ENCODE results near the gene SLC38A8. TPM values are rescaled to one million over a fixed set of nuclear protein-coding genes. Genes with fewer than 3 reads are reported as not detected.

The SLC38A8 gene
- total RNA-seq, 2 experiments from 2014 or later, result not detected

DNA sequence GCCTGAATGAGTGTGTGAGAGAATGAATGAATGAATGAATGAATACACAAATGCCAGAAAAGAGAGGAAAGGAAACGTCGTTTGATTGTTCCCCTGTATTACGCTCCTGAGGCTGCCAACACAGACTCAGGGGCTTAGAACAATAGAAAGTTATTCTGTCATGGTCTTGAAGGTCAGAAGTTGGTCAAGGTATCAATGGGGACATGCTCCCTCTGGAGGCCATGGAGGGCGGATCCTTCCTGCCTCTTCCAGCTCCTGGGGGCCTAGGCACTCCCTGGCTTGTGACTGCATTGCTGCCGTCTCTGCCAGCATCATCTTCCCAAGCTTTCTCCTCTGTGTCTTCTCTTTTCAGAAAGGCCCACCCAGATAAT is 1.5 kb upstream of the SLC38A8 start:
- Mint-ChIP-seq H3K27ac (no peak overlapping the region), H3K4me1 (ENCODE audit: low read depth) (no peaks in the 10 kb centered on the region), H3K4me3 (no peak overlapping the region), H3K9me3 (no peaks in the 10 kb centered on the region), H3K27me3 (peaks cover 19% of the 10 kb centered on the region), H3K36me3 (ENCODE audit: low read depth) (peaks cover 4% of the 10 kb centered on the region)
- ChIA-PET POLR2A (no interaction called here), CTCF (no interaction called here)
- intact Hi-C loops (cut with DNase I, micrococcal nuclease), result no loop called here
- ATAC-seq (ENCODE audit: poor library complexity) (no peak), DNase-seq (no peak)
- Histone ChIP-seq H3K27me3 (ENCODE audit: control insufficient read depth in 1 of 2, insufficient read depth in 2 of 2, low read length in 2 of 2) (peaks cover 5 to 6% of the 10 kb centered on the region in 2 experiments), H3K36me3 (ENCODE audit: insufficient read depth, low read length) (peaks cover 6% of the 10 kb centered on the region), H3K27ac (ENCODE audit: low read depth in 1 of 2, low read length in 2 of 2) (no peak overlapping the region), H3K9me3 (ENCODE audit: control insufficient read depth in 1 of 2, insufficient read depth in 1 of 2, low read length in 2 of 2) (no peaks in the 10 kb centered on the region), H3K4me1 (ENCODE audit: insufficient read depth, low read length) (no peaks in the 10 kb centered on the region), H3K4me3 (ENCODE audit: low read length) (no peak overlapping the region)
- TF ChIP-seq, protein P1, sequence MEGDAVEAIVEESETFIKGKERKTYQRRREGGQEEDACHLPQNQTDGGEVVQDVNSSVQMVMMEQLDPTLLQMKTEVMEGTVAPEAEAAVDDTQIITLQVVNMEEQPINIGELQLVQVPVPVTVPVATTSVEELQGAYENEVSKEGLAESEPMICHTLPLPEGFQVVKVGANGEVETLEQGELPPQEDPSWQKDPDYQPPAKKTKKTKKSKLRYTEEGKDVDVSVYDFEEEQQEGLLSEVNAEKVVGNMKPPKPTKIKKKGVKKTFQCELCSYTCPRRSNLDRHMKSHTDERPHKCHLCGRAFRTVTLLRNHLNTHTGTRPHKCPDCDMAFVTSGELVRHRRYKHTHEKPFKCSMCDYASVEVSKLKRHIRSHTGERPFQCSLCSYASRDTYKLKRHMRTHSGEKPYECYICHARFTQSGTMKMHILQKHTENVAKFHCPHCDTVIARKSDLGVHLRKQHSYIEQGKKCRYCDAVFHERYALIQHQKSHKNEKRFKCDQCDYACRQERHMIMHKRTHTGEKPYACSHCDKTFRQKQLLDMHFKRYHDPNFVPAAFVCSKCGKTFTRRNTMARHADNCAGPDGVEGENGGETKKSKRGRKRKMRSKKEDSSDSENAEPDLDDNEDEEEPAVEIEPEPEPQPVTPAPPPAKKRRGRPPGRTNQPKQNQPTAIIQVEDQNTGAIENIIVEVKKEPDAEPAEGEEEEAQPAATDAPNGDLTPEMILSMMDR (IDR thresholded peaks at IDR 0.05), result no peak

GRCh38 chr16:84043486-84044117 is 1.0 kb upstream of the SLC38A8 start:
- no peak overlapping the region for H3K4me3 Mint-ChIP-seq
- CTCF ChIA-PET, result no interaction called here
- no peaks in the 10 kb centered on the region for H3K9me3 Mint-ChIP-seq
- no peak overlapping the region for H3K4me3 ChIP-seq (ENCODE audit: low read length)
- peaks cover 5% of the 10 kb centered on the region for H3K36me3 ChIP-seq (ENCODE audit: insufficient read depth, low read length)
- no peak overlapping the region for H3K27ac ChIP-seq (ENCODE audit: low read depth in 1 of 2, low read length in 2 of 2)
- TF ChIP-seq, protein P1 (IDR thresholded peaks at IDR 0.05), result no peak
- no peaks in the 10 kb centered on the region for H3K4me1 ChIP-seq (ENCODE audit: insufficient read depth, low read length)
- peaks cover 5 to 6% of the 10 kb centered on the region in 2 experiments for H3K27me3 ChIP-seq (ENCODE audit: control insufficient read depth in 1 of 2, insufficient read depth in 2 of 2, low read length in 2 of 2)
- POLR2A ChIA-PET, result no interaction called here
- H3K4me1 Mint-ChIP-seq (ENCODE audit: low read depth), result no peaks in the 10 kb centered on the region
- intact Hi-C loops (cut with DNase I, micrococcal nuclease), result no loop called here
- no peaks in the 10 kb centered on the region for H3K36me3 Mint-ChIP-seq (ENCODE audit: low read depth)
- no peaks in the 10 kb centered on the region for H3K9me3 ChIP-seq (ENCODE audit: control insufficient read depth in 1 of 2, insufficient read depth in 1 of 2, low read length in 2 of 2)
- H3K27ac Mint-ChIP-seq, result no peak overlapping the region
- ATAC-seq (ENCODE audit: poor library complexity) (no peak), DNase-seq (no peak)
- peaks cover 19% of the 10 kb centered on the region for H3K27me3 Mint-ChIP-seq

- Histone ChIP-seq H3K4me3 (ENCODE audit: low read length) (no peak overlapping the region), H3K36me3 (ENCODE audit: insufficient read depth, low read length) (no peaks in the 10 kb centered on the region), H3K27ac (ENCODE audit: low read depth in 1 of 2, low read length in 2 of 2) (no peak overlapping the region), H3K9me3 (ENCODE audit: control insufficient read depth in 1 of 2, insufficient read depth in 1 of 2, low read length in 2 of 2) (no peaks in the 10 kb centered on the region), H3K4me1 (ENCODE audit: insufficient read depth, low read length) (no peaks in the 10 kb centered on the region), H3K27me3 (ENCODE audit: control insufficient read depth in 1 of 2, insufficient read depth in 2 of 2, low read length in 2 of 2) (peaks cover 5 to 6% of the 10 kb centered on the region in 2 experiments)
- intact Hi-C loops (cut with DNase I, micrococcal nuclease), result no loop called here
- H3K9me3 Mint-ChIP-seq, result no peaks in the 10 kb centered on the region
- no peak overlapping the region for H3K27ac Mint-ChIP-seq
- no peaks in the 10 kb centered on the region for H3K4me1 Mint-ChIP-seq (ENCODE audit: low read depth)
- no peak overlapping the region for H3K4me3 Mint-ChIP-seq
- DNase-seq, result no peak
- ChIA-PET CTCF (no interaction called here), POLR2A (no interaction called here)
- TF ChIP-seq, protein P1 (IDR thresholded peaks at IDR 0.05), result no peak
- no peaks in the 10 kb centered on the region for H3K36me3 Mint-ChIP-seq (ENCODE audit: low read depth)
- H3K27me3 Mint-ChIP-seq, result peaks cover 19% of the 10 kb centered on the region
- no peak for ATAC-seq (ENCODE audit: poor library complexity)
These were observed 387 bp upstream of the SLC38A8 start for GRCh38 chr16:84042879-84043485.

Data from CD4-positive, alpha-beta T cell (primary cell).